Naive B cell (primary cell): ENCODE data around the gene LPP. TPM values are rescaled to one million over a fixed set of nuclear protein-coding genes. Genes with fewer than 3 reads are reported as not detected.

ENCODE experiments used
- ATAC-seq, 2 donors: fragments of 150-1000 bp; cut with Tn5 transposase; 2 replicates each; pipeline ENCODE4 v1.10.0; 2021; ENCODE audit warnings: low read depth in 2 of 2, mild to moderate bottlenecking in 2 of 2, moderate library complexity in 2 of 2
- DNase-seq: peaks from one replicate; pipeline ENCODE4 v3.0.0; 2022
- H3K27ac Mint-ChIP-seq, 6 donors: one replicate each; pipeline ENCODE4 v1.8.0; 2020 to 2022; ENCODE audit warnings: mild to moderate bottlenecking in 6 of 6, mixed read lengths in 6 of 6, moderate library complexity in 5 of 6, inconsistent platforms in 2 of 6
- H3K27me3 Mint-ChIP-seq, 3 donors: one replicate each; pipeline ENCODE4 v1.8.0; 2021 to 2022; ENCODE audit warnings: mixed read lengths in 3 of 3, mild to moderate bottlenecking in 1 of 3
- H3K36me3 Mint-ChIP-seq, 2 donors: one replicate each; pipeline ENCODE4 v1.8.0; 2020 to 2022; ENCODE audit warnings: mixed read lengths in 2 of 2, inconsistent platforms in 1 of 2, mild to moderate bottlenecking in 1 of 2
- H3K4me1 Mint-ChIP-seq, 3 donors: one replicate each; pipeline ENCODE4 v1.8.0; 2020 to 2022; ENCODE audit warnings: mixed read lengths in 3 of 3, inconsistent platforms in 1 of 3, mild to moderate bottlenecking in 1 of 3, moderate library complexity in 1 of 3
- H3K4me3 Mint-ChIP-seq, 8 donors: one replicate each; pipeline ENCODE4 v1.8.0; 2020 to 2022; ENCODE audit warnings: mild to moderate bottlenecking in 8 of 8, mixed read lengths in 8 of 8, moderate library complexity in 8 of 8, inconsistent platforms in 2 of 8
- H3K9me3 Mint-ChIP-seq, 7 donors: one replicate each; pipeline ENCODE4 v1.8.0; 2020 to 2022; ENCODE audit warnings: mixed read lengths in 7 of 7, mild to moderate bottlenecking in 5 of 7, inconsistent platforms in 2 of 7, moderate library complexity in 1 of 7
- polyA plus RNA-seq, 6 donors: library from polyadenylated mRNA; unstranded; fragments of 300-500 nt; fragmentation: Illumina TruSeq; gene quantifications; one replicate each; pipeline ENCODE4 v1.2.3, GENCODE V29; 2021; ENCODE audit warnings: low read depth in 6 of 6

LPP gene
- polyA plus RNA-seq, 6 donors from 2014 or later = 9.6 to 58.6 (median 25.4) TPM

DNA sequence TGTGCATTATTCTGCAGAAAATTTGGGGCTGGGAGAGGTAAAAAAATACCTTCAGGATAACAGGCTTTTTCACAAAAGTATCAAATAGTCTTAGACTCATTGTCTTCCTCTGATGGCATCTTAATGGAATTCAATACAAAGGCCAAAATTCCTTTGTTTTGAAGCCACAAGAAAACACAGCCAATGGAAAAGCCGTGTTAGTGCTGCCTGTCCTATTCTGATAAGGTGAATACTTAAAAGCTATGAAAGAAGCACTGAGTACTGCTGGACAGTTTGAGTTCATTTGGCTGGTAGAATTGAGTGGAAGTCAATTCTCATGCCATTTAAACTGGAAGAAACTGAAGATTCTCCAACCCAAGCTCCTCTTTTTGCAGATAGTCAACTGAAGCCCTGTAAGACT lies 622.5 kb downstream of the LPP start:
- DNase-seq (no peak), ATAC-seq (no peak)
- H3K4me1 Mint-ChIP-seq = peaks cover 0 to 2% (median 0%) of the 10 kb centered on the region in 3 donors
- H3K9me3 Mint-ChIP-seq = peaks cover 0 to 3% (median 0%) of the 10 kb centered on the region in 7 donors
- peaks cover 6 to 15% of the 10 kb centered on the region in 2 donors for H3K36me3 Mint-ChIP-seq
- no peak overlapping the region for H3K4me3 Mint-ChIP-seq
- no peaks in the 10 kb centered on the region for H3K27me3 Mint-ChIP-seq
- H3K27ac Mint-ChIP-seq = no peak overlapping the region

DNA sequence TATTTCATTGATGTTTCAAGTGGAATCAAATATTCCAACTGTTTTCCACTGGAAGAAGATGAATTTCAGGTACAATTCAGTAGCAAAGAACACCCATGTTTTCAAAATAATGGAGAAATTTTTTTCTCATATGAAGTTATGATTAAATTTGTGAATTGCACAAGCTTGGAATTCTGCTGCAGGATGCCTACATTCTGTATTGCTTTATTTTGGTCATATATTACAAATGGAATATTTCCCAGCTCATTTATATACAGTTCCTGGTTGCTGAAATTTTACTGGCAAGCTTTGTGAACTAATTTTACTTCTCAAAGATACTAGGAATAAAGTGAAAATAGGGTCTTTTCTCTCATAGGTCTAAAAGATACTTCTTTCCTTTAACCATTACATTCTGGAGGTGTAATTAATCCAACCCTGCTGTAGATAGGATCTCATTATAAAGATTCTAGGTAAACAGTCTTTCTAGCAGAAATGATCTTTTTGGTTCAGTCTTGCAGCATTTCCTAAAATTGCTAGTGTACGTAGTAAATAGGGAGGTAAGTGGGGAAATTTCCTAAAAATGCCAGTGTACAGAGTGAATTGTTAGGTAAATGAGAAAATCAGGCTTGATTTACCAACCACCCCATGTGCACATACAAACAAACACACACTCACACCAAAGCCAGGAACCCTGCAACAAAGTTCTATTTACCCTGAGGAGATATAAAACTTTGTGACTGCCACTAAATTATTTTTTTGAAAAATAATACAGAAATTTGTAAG lies 624.3 kb downstream of the LPP start:
- H3K27me3 Mint-ChIP-seq = no peaks in the 10 kb centered on the region
- peaks cover 0 to 7% (median 0%) of the 10 kb centered on the region in 3 donors for H3K4me1 Mint-ChIP-seq
- H3K9me3 Mint-ChIP-seq = peaks cover 0 to 3% (median 0%) of the 10 kb centered on the region in 7 donors
- no peak overlapping the region for H3K4me3 Mint-ChIP-seq
- H3K36me3 Mint-ChIP-seq = peaks cover 6 to 9% of the 10 kb centered on the region in 2 donors
- ATAC-seq = no peak
- H3K27ac Mint-ChIP-seq = no peak overlapping the region
- no peak for DNase-seq

- no peak overlapping the region for H3K4me3 Mint-ChIP-seq
- ATAC-seq = no peak
- peaks cover 9 to 11% of the 10 kb centered on the region in 2 donors for H3K36me3 Mint-ChIP-seq
- H3K27ac Mint-ChIP-seq = no peak overlapping the region
- no peak for DNase-seq
- H3K4me1 Mint-ChIP-seq = peaks cover 0 to 7% (median 0%) of the 10 kb centered on the region in 3 donors
- H3K27me3 Mint-ChIP-seq = no peaks in the 10 kb centered on the region
- peaks cover 0 to 3% (median 0%) of the 10 kb centered on the region in 7 donors for H3K9me3 Mint-ChIP-seq
Observed at GRCh38 chr3:188779281-188779980, 625.5 kb downstream of the LPP start.

GRCh38 chr3:188780193-188781147 lies 626.5 kb downstream of the LPP start:
- H3K4me1 Mint-ChIP-seq = peaks cover 0 to 7% (median 0%) of the 10 kb centered on the region in 3 donors
- ATAC-seq (no peak), DNase-seq (no peak)
- H3K4me3 Mint-ChIP-seq = no peak overlapping the region
- peaks cover 9 to 11% of the 10 kb centered on the region in 2 donors for H3K36me3 Mint-ChIP-seq
- peaks cover 0 to 3% (median 0%) of the 10 kb centered on the region in 7 donors for H3K9me3 Mint-ChIP-seq
- no peaks in the 10 kb centered on the region for H3K27me3 Mint-ChIP-seq
- H3K27ac Mint-ChIP-seq = no peak overlapping the region

GRCh38 chr3:188782613-188783124 lies 628.7 kb downstream of the LPP start:
- peaks cover 0 to 7% (median 0%) of the 10 kb centered on the region in 3 donors for H3K4me1 Mint-ChIP-seq
- no peaks in the 10 kb centered on the region for H3K27me3 Mint-ChIP-seq
- DNase-seq (no peak), ATAC-seq (no peak)
- peaks cover 9 to 11% of the 10 kb centered on the region in 2 donors for H3K36me3 Mint-ChIP-seq
- peaks cover 0 to 3% (median 0%) of the 10 kb centered on the region in 7 donors for H3K9me3 Mint-ChIP-seq
- H3K27ac Mint-ChIP-seq = peak overlapping the region in 4 of 6 donors; percentile 1 to 50 (median 19)
- H3K4me3 Mint-ChIP-seq = no peak overlapping the region

GRCh38 chr3:188786424-188786823 lies 632.5 kb downstream of the LPP start:
- ATAC-seq (no peak), DNase-seq (no peak)
- Mint-ChIP-seq H3K4me1 (peaks cover 0 to 7% (median 0%) of the 10 kb centered on the region in 3 donors), H3K4me3 (no peak overlapping the region), H3K27me3 (no peaks in the 10 kb centered on the region), H3K36me3 (peaks cover 0 to 5% of the 10 kb centered on the region in 2 donors), H3K9me3 (no peaks in the 10 kb centered on the region), H3K27ac (no peak overlapping the region)

DNA sequence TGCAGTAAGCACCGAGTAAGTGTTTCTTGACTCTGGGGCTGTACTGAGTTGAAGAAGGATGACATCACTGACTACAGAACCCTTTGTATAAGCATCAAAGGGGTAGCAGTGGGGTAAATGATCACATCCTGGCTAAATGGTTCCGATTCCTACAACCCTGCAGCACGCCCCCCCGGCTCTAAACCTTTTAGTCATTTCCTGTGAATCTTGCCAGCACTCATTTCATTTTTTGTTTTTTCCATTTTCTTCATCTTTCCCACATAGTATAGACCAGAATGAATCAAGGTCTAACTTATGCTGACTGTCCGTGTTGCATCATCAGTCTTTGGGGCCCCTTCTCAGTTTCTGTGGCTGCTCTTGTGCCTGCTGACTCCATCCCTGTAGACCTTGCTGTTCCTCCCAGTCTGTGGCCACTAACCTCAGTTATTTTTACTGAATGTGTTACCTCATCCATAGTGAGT lies 634.7 kb downstream of the LPP start:
- Mint-ChIP-seq H3K4me1 (peaks cover 0 to 4% (median 0%) of the 10 kb centered on the region in 3 donors), H3K36me3 (peaks cover 0 to 4% of the 10 kb centered on the region in 2 donors), H3K4me3 (no peak overlapping the region), H3K27ac (no peak overlapping the region), H3K27me3 (no peaks in the 10 kb centered on the region), H3K9me3 (no peaks in the 10 kb centered on the region)
- DNase-seq (no peak), ATAC-seq (no peak)

- no peak for ATAC-seq
- DNase-seq = no peak
- Mint-ChIP-seq H3K4me1 (peaks cover 0 to 4% (median 0%) of the 10 kb centered on the region in 3 donors), H3K27ac (no peak overlapping the region), H3K4me3 (no peak overlapping the region), H3K27me3 (no peaks in the 10 kb centered on the region), H3K9me3 (no peaks in the 10 kb centered on the region), H3K36me3 (no peaks in the 10 kb centered on the region)
Observed at GRCh38 chr3:188789251-188789650, 635.3 kb downstream of the LPP start.

- ATAC-seq = no peak
Observed at GRCh38 chr3:188791311-188791710, 637.4 kb downstream of the LPP start.

GRCh38 chr3:188792793-188793192 lies 638.8 kb downstream of the LPP start:
- Mint-ChIP-seq H3K4me1 (peaks cover 15 to 20% (median 16%) of the 10 kb centered on the region in 3 donors), H3K9me3 (no peaks in the 10 kb centered on the region), H3K4me3 (no peak overlapping the region), H3K27ac (peak overlapping the region in 3 of 6 donors; percentile 9 to 61 (median 46)), H3K27me3 (no peaks in the 10 kb centered on the region), H3K36me3 (no peaks in the 10 kb centered on the region)
- ATAC-seq (peak; percentile 27 to 65), DNase-seq (no peak)

More at GRCh38 chr3:188791311-188791710, 637.4 kb downstream of the LPP start:
- no peaks in the 10 kb centered on the region for H3K27me3 Mint-ChIP-seq
- no peak overlapping the region for H3K4me3 Mint-ChIP-seq
- no peaks in the 10 kb centered on the region for H3K9me3 Mint-ChIP-seq
- peak overlapping the region in 2 of 6 donors; percentile 10 to 41 for H3K27ac Mint-ChIP-seq
- H3K4me1 Mint-ChIP-seq = peaks cover 8 to 12% (median 12%) of the 10 kb centered on the region in 3 donors
- no peaks in the 10 kb centered on the region for H3K36me3 Mint-ChIP-seq
- no peak for DNase-seq

GRCh38 chr3:188796122-188796631 lies 642.2 kb downstream of the LPP start:
- H3K27me3 Mint-ChIP-seq = no peaks in the 10 kb centered on the region
- no peaks in the 10 kb centered on the region for H3K36me3 Mint-ChIP-seq
- no peak overlapping the region for H3K4me3 Mint-ChIP-seq
- DNase-seq (peak; percentile 5), ATAC-seq (peak; percentile 82 to 87)
- H3K9me3 Mint-ChIP-seq = no peaks in the 10 kb centered on the region
- H3K27ac Mint-ChIP-seq = peak overlapping the region in 3 of 6 donors; percentile 7 to 43 (median 30)
- peaks cover 15 to 20% (median 16%) of the 10 kb centered on the region in 3 donors for H3K4me1 Mint-ChIP-seq

DNA sequence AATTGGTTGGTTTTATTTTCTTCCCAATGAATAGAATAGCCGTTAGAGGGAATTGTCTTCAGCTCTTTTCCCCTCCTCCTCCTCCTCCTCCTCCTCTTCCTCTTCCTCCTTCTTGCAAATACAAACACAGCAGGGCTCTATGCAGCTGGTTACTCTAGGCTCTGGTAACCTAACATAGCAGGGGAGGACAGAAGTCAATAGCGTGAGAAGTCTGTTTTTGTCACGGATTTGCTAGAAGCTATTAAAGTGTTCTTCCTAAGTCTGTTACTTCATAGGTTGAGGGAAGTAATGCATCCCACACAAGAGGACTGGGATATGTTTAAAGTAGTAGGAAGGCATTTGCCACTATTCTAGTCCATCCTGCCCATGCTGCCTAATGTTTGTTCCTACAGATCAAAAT lies 643.1 kb downstream of the LPP start:
- H3K9me3 Mint-ChIP-seq = no peaks in the 10 kb centered on the region
- no peaks in the 10 kb centered on the region for H3K36me3 Mint-ChIP-seq
- H3K4me3 Mint-ChIP-seq = no peak overlapping the region
- ATAC-seq (no peak), DNase-seq (no peak)
- peak overlapping the region in 3 of 6 donors; percentile 7 to 89 (median 15) for H3K27ac Mint-ChIP-seq
- H3K27me3 Mint-ChIP-seq = no peaks in the 10 kb centered on the region
- H3K4me1 Mint-ChIP-seq = peaks cover 15 to 20% (median 16%) of the 10 kb centered on the region in 3 donors
